Measurements from ENCODE around the gene FLNA.
"Not testable (repeated sequence)": the region's sequence is repeated elsewhere in the genome, so short reads cannot be mapped to it uniquely, and the experiment has no call there.

FLNA gene

DNA sequence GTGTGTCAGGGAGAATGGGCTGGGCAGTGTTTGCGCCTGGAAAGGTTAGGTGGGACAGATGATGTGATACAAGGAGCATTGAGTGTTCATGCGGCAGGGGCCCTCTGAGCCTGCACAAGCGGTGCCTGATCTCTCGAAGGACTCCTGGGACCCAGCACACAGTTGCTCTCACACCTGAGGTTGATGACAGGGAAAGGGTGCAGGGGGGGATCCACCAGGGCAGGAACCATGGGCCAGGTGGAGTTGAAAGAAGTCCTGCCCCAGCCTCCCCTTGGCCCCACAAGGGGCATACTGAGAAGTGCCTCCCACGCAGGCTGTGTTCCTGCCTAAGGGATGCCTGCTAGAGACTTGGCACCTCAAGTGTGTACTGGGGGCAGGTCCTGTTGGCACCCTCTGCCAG is 45.8 kb downstream of the FLNA start:
- DNase-seq = no peak

DNA sequence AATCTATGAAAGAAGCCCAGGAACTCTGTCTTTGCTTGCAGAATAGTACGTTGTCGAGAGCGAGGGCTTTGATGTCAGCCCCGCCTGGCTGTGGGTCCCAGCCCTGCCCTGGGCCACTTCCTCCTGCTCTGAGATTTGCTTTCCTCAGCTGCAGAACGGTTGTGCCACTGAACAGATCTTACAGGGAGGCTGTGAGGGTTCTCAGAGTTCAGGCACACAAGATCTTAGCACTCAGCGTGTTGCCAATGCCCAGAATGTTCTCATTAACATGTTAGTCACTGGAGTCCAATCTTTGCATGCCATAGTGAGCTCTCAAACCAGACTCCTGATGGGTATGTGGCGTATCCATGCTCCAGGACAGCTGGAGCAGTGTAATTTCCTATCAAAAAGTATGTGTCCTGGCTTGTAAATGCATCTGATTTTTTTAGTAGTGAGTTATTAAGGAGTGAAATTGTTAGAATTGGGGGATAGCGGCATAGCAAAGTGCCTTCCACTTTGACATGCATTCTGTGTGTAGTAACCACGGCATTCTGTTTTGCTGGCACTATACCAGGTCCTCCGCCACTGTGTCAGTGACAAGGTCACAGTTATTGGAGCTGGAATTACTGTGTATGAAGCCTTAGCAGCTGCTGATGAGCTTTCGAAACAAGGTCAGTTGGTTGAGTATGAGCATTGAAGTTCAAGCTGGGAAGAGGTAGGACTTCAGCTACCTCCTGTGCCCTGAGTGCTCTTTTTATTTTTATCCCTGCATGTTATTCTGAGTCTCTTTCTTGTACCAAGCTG is 47.2 kb downstream of the FLNA start:
- no peak for DNase-seq

GRCh38 chrX:154325541-154325940 is 48.9 kb downstream of the FLNA start:
- no peak for DNase-seq

GRCh38 chrX:154323537-154323936 is 50.9 kb downstream of the FLNA start:
- DNase-seq = no peak

- no peak for DNase-seq
Observed at GRCh38 chrX:154322890-154323289, 51.5 kb downstream of the FLNA start.

- DNase-seq = no peak
Observed at GRCh38 chrX:154321594-154321993, 52.8 kb downstream of the FLNA start.

GRCh38 chrX:154321152-154321551 is 53.3 kb downstream of the FLNA start:
- no peak for DNase-seq

DNA sequence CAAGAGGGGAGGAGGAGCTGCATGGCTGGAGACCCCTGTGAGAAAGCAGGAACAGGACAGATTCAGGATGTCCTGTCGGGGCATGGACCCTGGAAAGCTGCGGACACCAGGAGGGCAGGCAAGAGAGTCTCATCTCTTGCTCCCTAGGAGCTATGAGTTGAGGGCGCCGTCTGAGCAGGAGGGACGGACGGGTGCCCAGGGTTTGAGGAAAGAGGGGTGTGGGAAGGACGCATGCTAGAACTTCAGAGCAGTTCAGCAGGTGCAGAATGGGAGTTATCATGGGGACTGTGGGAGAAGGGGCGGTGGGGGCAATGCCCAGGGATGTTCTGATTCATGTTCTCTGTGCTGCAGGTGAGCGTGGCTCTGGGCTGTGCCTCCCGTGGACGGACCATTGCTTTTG is 54.0 kb downstream of the FLNA start:
- DNase-seq = no peak

- no peak for DNase-seq
Observed at GRCh38 chrX:154317391-154317995, 56.9 kb downstream of the FLNA start.

DNA sequence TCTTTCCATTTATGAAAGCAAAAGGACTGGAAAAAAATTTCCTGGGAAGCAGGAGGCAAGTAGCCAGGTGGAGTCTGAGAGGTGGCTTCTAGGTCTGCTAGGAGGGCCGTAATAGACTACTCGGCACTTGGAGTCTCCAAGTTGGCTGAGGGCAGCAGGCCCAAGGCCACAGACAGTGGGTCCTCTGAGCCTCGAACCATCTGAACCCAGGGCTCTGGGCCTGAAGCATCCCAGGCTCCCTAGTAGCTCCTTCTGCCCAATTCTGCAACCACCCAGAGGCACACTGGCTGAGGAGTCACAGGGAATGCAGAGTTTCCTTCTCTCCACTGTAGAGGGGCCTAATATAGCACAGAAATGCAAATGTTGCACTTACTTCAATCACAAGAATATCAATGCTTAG is 59.0 kb downstream of the FLNA start:
- DNase-seq = no peak

DNA sequence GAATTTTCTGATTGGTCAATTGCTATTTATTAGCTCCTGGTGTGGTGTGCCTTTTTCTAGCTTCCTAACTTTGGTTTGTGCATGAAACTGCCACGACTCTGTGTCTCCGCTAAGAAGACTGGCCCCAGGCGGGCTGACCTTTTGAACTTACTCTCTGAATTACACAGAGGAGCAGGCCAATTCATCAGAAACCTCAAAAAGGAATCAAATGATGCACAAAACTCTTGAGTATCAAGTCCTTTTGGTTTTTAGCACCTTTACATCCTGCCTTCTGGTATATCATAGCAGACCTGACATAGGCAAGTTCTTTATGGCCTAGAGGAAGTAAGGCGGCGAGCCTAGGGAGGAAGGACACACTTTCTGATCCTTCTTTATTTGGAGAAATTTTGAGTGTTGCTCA is 61.3 kb downstream of the FLNA start:
- no peak for DNase-seq

DNA sequence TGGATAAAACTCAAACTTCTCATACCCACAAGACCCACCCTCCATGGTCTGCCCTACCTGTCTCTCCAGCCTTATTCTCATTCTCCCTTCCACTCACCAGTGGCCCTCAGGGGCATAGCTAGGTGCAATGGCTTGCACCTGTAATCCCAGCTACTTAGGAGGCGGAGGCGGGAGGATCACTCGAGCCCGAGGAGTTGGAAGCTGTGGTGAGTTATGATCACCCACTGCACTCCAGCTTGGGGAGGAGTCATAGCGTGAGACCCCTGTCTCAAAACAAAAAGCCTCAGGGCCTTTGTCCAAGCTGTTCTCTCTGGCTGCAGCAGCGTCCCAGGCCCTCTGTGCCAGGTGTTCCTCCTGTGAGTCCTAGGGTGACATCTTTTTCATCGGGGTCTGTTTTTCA is 62.3 kb downstream of the FLNA start:
- DNase-seq = no peak

DNA sequence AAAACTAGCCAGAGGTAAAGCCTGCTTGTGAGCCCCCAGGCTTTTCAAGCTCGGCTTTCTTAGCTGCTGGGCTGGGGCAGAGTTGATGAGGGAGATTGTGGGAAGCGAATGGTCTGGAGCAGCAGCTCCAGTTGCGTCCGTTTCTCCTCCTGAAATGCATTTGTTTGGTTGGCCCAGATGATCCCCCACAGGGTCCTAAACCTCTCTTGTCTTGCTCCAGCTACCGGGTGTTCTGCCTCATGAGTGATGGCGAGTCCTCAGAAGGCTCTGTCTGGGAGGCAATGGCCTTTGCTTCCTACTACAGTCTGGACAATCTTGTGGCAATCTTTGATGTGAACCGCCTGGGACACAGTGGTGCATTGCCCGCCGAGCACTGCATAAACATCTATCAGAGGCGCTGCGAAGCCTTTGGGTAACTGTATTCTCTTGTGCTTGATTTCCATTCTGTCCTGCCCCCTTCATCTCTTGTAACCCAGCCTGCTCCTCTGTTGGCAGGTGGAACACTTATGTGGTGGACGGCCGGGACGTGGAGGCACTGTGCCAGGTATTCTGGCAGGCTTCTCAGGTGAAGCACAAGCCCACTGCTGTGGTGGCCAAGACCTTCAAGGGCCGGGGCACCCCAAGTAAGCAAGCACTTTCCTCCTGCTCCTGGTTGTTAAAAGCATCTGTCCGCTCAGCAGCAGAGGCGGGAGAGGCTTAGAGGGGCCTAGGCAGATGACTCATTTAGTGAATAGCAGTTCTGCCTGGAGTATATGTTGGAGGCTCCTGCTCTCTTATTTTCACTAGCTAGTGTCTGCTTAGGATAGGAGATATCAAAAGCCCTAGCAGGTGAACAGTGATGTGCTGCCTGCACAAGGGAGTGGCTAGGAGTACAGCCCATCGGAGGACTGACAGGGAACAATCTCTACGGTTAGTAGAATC is 63.6 kb downstream of the FLNA start:
- DNase-seq = no peak

- DNase-seq = no peak
Observed at GRCh38 chrX:154309041-154309775, 65.2 kb downstream of the FLNA start.

- no peak for DNase-seq
Observed at GRCh38 chrX:154308108-154308946, 66.1 kb downstream of the FLNA start.

- no peak for DNase-seq
Observed at GRCh38 chrX:154307202-154307601, 67.2 kb downstream of the FLNA start.

GRCh38 chrX:154305541-154306205 is 68.8 kb downstream of the FLNA start:
- no peak for DNase-seq

DNA sequence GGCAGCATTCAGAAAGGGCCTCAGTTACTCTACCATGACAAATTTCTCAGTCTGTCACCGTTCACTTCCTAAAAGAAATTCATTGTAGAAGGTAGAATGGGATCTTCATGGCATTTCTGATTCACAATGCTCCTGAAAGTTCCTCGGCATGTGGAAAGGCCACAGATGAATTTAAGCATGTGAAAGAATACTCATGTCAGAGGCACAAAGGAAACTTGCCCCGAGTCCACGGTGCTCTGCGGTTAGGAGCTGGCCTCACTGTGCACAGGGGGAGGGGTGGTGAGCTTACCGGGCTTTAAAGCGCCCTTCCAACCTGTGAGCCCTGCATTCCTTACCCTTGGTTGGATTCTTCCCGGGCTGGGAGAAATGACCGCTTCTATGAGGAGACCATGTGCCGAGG is 69.6 kb downstream of the FLNA start:
- DNase-seq = no peak

GRCh38 chrX:154303476-154303875 is 71.0 kb downstream of the FLNA start:
- no peak for DNase-seq

GRCh38 chrX:154302998-154303397 is 71.4 kb downstream of the FLNA start:
- not testable (repeated sequence) for DNase-seq

GRCh38 chrX:154300816-154301215 is 73.6 kb downstream of the FLNA start:
- no peak for DNase-seq

All from NCI-H2227 treated with DMSO at 0.1 percent for 48 hours (cell line).